GM18858 (cell line): ENCODE results near the gene PLD1.
"Not testable (repeated sequence)": the region's sequence is repeated elsewhere in the genome, so short reads cannot be mapped to it uniquely, and the experiment has no call there.

Source experiments
- ATAC-seq: cut with Tn5 transposase; IDR thresholded peaks from one replicate; pipeline ENCODE4 v1.9.1; 2021; ENCODE audit not compliant: unreplicated experiment

PLD1 gene

DNA sequence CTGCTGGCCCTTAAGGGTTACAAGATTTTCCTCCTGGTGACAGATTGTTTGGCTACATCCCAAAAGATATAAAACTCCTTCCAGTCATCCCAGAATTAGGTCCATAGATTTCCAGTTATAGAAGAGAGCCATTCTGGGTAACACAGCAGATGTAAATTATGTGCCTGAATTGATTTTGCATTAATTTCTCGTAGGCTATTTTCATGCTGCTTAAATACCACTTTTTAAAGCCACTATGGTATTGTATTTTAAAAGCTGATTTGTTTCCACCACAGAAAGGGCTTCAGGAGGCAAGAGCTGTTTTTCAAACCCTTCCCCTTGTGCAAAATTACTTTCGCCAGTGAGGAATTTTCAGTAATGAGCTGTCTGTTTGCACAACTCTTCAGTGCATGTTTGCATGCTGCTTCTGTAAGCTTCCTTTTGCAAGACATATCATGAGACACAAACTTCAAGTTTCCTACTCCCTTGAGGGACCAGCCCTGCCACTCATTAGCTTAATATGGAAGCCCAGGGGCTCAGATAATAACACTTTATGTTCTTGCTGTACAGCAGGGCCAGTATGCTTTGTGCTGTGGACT lies 244.7 kb downstream of the PLD1 start:
- no peak for ATAC-seq

DNA sequence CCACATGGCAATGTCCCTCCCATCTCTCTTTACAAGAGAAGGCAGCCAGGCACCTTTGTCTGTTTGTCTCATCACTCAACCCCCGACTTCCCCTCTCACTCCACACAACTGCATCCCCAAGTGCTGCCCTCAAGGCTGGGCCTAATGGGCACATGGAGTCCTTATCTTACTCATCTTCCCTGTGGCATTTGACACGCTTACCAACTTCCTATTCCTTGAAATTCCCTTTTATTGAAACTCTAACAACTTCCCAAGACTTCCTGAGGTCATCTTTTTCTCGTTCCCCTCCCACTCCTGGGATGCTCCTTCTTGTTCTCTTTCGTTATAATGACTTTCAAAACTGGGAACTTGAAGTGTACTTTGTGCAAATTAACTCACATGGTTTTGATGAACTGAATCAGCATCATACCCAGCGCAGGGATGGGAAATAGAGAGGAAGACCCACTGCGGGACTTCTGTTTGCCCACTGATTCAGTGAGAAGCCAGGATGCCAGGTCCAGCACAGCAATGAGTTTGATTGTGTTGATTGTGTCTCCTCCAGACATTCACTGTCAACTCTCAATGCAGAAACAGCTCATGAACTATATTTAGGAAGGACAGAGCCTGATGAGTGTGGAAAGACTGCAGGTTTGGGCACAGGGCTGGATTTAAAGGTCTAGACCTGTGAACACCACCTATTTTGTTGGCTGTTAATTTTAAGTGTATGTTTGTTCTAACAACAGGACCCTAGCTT lies 245.4 kb downstream of the PLD1 start:
- no peak for ATAC-seq

DNA sequence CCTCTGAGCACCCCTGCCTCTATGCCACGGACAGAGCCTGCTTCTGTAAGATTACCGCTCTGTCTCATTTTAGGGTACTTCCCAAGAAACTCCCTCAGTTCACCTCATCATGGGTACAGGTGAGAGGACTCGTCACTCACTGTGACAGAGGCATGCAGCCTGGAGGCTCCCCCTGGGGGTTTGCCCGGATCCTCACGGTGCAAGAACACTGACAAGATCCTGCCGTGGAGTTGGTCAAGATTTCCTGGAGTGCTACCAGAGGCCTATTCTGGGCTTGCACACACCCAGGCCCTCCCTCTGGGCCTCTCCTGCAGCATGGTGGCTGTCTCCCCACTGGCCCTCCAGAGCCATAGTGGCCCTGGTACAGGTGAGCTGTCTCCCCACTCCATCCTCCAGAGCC lies 247.0 kb downstream of the PLD1 start:
- ATAC-seq = no peak

DNA sequence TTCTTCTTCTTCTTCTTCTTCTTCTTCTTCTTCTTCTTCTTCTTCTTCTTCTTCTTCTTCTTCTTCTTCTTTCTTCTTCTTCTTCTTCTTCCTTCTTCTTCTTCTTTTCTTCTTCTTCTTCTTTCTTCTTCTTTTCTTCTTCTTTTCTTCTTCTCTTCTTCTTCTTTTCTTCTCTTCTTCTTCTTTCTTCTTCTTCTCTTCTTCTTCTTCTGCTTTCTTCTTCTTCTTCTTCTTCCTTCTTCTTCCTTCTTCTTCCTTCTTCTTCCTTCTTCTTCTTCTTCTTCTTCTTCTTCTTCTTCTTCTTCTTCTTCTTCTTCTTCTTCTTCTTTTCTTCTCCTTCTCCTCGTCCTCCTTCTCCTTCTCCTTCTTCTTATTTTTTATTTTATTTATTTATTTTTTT lies 247.8 kb downstream of the PLD1 start:
- ATAC-seq = not testable (repeated sequence)

DNA sequence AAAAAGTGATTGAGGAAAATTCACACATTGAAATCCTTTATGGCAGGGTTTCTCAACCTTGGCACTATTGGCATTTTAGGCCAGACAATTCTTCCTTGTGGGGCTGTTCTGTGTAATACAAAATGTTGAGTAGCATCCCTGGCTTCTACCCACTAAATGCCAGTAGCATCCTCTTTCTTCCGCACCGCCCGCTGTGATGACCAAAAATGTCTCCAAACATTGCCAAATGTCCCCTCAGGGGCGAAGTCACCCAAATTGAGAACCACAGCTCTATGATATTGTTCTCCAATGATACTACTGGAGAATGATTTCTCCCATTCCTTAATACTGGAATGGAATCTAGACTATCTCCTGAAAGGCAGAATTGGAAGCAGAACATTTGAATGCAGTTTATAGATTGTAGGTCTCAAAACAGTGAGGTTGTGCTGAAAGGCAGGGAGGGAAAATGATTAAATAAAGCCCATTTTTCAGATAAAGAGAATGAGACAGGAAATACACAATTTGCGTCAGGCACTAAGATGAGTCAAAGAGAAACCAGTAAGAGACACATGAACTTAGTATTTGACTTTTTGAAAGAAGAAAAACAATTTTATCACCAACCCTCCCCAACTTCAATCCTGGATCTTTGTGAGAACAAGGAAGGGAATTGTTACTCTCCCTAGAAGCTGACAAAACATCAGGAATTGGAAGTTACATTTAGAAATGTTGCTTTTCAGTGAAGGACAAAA lies 248.5 kb downstream of the PLD1 start:
- ATAC-seq = no peak

DNA sequence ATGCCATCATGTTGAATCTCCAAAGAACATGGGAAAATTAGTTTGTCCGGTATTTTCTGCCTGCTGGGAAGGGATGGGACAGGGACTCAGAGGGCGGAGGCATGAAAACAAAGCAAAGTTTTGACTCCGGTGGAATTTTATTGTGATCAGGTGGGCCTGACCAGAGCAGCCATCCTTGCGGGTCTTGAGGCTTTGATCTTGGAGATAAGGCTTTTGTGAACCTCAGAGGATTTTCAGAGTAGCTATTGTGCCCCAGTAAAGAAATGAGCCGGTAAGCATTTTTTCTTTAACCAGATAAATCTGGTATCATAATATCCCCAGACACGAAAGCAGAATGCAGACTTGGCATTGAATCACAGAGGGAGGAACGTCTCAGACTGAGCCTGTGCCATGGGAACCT lies 250.7 kb downstream of the PLD1 start:
- no peak for ATAC-seq

DNA sequence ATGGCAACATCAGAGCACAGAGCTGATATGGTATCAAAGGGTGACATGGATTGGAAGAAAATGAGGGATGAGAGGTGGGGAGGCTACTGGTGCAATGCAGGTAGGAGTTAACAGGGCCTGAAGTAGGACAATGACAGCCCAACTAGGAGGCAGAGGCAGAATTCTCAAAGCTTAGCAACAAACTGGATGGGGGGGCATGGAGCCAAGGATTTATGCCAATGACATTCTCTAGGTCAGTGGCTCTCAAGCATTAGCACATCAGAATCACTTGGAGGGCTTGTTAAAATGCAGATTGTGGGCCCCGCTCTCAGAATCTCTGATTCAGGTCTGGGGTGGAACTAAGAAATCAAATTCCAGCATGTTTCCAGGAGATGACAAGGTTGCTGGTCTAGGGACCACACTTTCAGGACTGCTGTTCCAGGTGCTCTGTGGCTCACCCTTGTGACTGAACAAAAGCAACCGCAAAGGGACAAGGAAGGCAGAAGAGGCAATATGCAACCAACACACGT lies 252.0 kb downstream of the PLD1 start:
- no peak for ATAC-seq

DNA sequence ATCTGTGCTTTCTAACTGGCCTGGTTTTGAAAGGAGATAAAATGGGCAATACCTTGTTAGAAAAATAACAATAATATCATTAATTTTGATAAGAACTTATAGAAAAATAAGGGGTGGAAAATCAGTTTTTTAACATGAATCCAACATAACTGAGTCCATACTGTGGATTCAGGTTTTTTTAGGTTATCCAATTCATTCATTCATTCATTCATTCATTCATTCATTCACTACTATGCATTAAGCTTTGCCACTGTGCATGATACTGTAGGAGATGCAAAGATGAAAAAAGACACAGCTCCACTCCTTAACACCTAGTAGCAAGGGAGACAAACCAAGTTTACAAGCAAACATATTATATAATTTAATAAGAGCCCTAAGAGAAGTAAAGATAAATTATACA lies 253.1 kb downstream of the PLD1 start:
- ATAC-seq = no peak

DNA sequence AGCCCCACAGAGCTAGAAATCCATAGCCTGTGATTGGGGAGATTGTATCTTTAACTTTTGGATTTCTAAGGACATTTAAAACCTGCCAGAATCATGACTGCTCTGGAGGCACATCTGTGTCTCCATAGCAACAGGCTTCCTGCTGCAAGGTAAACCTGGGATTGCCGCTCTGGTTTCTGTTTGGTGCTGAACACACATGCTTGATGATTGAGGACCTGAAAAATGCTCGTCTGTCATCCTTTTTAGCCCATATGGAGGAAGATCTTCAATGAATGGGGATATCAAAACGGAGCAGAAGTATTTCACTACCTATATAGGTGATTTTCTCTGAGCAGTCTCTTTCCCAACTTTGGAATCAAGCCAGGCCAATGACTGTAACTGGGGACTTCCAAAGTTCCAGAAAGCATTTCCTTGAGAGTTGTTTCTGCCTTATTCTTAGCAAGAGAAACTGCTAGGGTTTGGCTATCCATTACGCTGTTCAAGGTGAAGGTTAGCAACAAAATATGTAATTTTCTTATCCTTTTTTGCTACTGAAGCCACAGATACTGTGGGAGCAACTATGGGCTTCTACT lies 253.6 kb downstream of the PLD1 start:
- ATAC-seq = no peak

DNA sequence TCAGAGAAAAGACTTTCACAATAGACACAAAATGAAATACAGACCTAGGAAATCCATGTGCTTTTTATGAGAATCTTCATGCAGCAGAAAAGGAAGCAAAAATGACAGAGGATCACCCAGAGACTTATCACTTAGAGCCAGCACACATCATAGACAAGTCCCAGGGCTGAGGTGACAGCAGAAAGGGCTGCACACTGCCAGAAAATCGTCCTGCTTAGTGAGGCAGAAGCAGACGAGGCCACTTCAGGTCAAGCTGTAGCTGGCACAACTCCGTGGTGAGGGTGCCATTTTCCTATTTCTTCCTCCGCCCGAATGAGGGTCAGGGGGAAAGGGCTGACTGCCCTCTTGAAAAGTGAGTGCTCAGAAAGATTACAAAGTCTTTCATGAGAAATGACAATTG lies 254.1 kb downstream of the PLD1 start:
- no peak for ATAC-seq

DNA sequence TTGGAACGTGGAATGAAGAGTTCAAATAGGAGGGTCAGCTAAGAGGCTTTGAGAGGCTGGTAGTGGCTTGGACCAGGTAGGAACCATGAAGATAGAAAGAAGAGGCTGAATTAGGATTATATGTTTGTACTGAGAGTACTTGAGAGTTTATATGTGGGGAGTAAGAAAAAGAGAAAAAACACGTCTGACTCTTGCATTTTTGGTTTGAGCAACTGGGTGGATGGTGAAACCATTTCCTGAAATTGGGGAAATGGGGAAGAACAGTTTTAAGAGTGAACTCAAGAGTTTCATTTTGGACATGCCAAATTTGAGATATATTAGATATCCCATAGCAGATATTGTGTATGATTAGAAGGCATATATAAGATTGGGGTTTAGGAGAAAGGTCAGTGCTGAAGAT lies 257.2 kb downstream of the PLD1 start:
- no peak for ATAC-seq

DNA sequence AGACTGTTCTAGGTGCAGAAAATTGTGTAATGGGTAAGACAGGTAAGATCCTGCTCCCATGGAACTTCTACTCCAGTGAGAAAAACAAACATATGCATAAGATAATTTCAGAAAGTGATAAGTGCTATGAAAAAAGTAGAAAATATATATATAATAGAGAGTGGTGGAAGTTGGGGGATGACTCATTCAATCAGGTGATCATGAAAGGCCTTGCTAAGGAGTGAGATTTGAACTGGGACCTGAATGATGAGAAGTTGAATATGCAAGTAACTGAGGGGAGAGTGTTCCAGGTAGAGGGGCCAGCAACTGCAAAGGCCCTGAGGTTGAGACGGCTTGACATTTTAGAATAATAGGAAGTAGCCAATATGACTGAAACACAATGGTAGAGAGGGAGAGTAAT lies 257.8 kb downstream of the PLD1 start:
- no peak for ATAC-seq

DNA sequence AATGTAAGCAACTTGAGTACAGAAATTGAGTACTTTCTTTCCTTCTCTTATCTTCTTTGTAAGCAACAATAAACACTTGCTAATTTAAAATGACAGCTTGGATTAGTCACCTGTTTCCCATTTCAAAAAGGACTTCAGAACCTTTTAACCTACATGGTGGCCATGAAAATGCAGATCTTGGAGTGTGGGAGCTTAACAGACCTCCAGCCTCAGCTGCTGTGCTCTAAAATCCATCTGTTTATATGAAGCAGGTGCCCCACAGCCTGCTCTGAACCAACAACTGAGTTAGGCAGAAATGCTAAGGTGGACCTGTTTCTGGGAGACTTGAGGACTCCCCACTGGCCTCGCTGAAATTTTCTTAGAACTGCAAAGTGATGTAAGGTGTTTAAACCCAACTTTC lies 259.0 kb downstream of the PLD1 start:
- ATAC-seq = no peak
